DND-41 (cell line): ENCODE data around the gene SHQ1.
"Not testable (repeated sequence)": the region's sequence is repeated elsewhere in the genome, so short reads cannot be mapped to it uniquely, and the experiment has no call there.

Source experiments
- ATAC-seq: fragments of 200-7000 bp; cut with Tn5 transposase; 3 replicates; pipeline ENCODE4 v1.9.1; 2021; ENCODE audit warnings: low read depth; ENCODE audit not compliant: insufficient read depth
- DNase-seq: peaks from one replicate; pipeline ENCODE4 v3.0.0-alpha.2; 2020
- H2AFZ ChIP-seq: 2 replicates; pipeline ENCODE4 v1.6.0; 2012; ENCODE audit warnings: low read depth, low read length
- H3K27ac ChIP-seq: 2 replicates; pipeline ENCODE4 v1.5.1; 2012; ENCODE audit warnings: low read length, inconsistent platforms
- H3K27me3 ChIP-seq: fragments of 200-600 bp; sonication (generic); 2 replicates; pipeline ENCODE4 v1.6.0; 2012; ENCODE audit warnings: low read length, mild to moderate bottlenecking, inconsistent platforms; ENCODE audit not compliant: insufficient read depth, poor library complexity
- H3K36me3 ChIP-seq: 2 replicates; pipeline ENCODE4 v1.5.1; 2012; ENCODE audit warnings: low read length, inconsistent platforms; ENCODE audit not compliant: insufficient read depth
- H3K4me1 ChIP-seq: 2 replicates; pipeline ENCODE4 v1.5.1; 2012; ENCODE audit warnings: mild to moderate bottlenecking, low read length; ENCODE audit not compliant: insufficient read depth
- H3K4me2 ChIP-seq: 2 replicates; pipeline ENCODE4 v1.6.0; 2012; ENCODE audit warnings: mild to moderate bottlenecking, moderate library complexity, low read length, inconsistent platforms; ENCODE audit not compliant: insufficient read depth
- H3K4me3 ChIP-seq, 2 experiments: fragments of 200-600 bp in 1 of 2; shearing (Covaris generic) in 1 of 2; 2 replicates each; pipeline ENCODE4 v1.5.1; 2012 to 2016; ENCODE audit warnings: inconsistent platforms in 2 of 2, low read length in 2 of 2, mild to moderate bottlenecking in 2 of 2, low read depth in 1 of 2, moderate library complexity in 1 of 2
- H3K79me2 ChIP-seq: 2 replicates; pipeline ENCODE4 v1.6.0; 2012; ENCODE audit warnings: low read length, inconsistent platforms; ENCODE audit not compliant: insufficient read depth
- H3K9ac ChIP-seq: 2 replicates; pipeline ENCODE4 v1.6.0; 2012; ENCODE audit warnings: low read depth, mild to moderate bottlenecking, inconsistent platforms, low read length, moderate library complexity
- H3K9me3 ChIP-seq: 2 replicates; pipeline ENCODE4 v1.5.1; 2012; ENCODE audit warnings: low read length, moderate library complexity, mild to moderate bottlenecking, inconsistent platforms; ENCODE audit not compliant: insufficient read depth, severe bottlenecking
- H4K20me1 ChIP-seq: 2 replicates; pipeline ENCODE4 v1.6.0; 2012; ENCODE audit warnings: low read length; ENCODE audit not compliant: insufficient read depth
- EZH2 ChIP-seq: IDR thresholded peaks from 3 replicates; pipeline ENCODE4 v1.6.1; 2012; ENCODE audit warnings: borderline replicate concordance, low read depth, mild to moderate bottlenecking, moderate library complexity, low read length, inconsistent platforms; ENCODE audit not compliant: severe bottlenecking
- TF ChIP-seq, protein P1 (sequence below): IDR thresholded peaks from 2 replicates; pipeline ENCODE4 v1.5.1; 2012; ENCODE audit warnings: borderline replicate concordance, low read length, moderate library complexity, mild to moderate bottlenecking; ENCODE audit not compliant: poor library complexity, severe bottlenecking; ENCODE audit errors: extremely low read depth

SHQ1 gene

DNA sequence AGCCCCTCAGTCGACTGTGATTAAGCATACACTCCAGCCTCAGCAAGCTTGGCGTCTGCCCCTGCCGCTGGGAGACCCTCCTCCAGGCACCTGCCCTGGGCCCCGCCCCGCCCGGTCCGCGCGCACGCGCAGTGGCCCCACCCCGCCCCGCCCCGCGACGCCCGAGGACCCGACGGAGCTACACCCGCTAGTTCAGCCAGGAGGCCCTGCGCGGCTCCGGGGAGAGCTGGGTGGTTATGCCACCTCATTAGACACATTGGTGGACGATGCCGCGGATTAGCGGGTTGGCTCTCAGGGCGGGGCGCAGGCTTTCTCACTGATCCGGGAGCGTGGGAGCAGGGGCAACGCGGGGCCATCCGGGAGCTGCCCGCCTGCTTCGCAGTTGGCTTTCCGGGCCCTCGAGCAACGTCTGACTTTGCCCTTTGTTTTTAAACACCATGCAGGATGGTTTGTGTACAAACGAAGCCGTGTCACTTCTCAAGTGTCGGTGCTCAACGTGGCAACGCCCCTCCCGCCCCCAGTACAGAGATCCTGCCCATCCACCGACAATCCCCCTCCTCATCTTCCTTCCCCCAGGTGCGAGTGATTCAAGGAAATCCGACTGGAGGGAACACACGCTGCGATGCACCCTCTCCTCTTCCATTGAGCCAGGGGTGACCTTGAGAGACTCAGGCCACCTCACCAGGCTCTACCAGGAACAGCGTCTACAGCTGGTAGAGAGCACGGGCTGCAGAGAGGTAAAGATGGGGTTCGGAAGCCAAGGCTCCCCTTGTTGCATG, 109.3 kb downstream of the SHQ1 start:
- no peaks in the 10 kb centered on the region for H3K27me3 ChIP-seq
- no peak overlapping the region for H3K4me2 ChIP-seq
- TF ChIP-seq EZH2 = no peak
- TF ChIP-seq, protein P1, sequence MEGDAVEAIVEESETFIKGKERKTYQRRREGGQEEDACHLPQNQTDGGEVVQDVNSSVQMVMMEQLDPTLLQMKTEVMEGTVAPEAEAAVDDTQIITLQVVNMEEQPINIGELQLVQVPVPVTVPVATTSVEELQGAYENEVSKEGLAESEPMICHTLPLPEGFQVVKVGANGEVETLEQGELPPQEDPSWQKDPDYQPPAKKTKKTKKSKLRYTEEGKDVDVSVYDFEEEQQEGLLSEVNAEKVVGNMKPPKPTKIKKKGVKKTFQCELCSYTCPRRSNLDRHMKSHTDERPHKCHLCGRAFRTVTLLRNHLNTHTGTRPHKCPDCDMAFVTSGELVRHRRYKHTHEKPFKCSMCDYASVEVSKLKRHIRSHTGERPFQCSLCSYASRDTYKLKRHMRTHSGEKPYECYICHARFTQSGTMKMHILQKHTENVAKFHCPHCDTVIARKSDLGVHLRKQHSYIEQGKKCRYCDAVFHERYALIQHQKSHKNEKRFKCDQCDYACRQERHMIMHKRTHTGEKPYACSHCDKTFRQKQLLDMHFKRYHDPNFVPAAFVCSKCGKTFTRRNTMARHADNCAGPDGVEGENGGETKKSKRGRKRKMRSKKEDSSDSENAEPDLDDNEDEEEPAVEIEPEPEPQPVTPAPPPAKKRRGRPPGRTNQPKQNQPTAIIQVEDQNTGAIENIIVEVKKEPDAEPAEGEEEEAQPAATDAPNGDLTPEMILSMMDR = no peak
- no peak overlapping the region for H2AFZ ChIP-seq
- no peaks in the 10 kb centered on the region for H3K36me3 ChIP-seq
- H3K27ac ChIP-seq = no peak overlapping the region
- H3K4me3 ChIP-seq = no peak overlapping the region
- peaks cover 2% of the 10 kb centered on the region for H3K9me3 ChIP-seq
- no peak for DNase-seq
- H3K79me2 ChIP-seq = no peaks in the 10 kb centered on the region
- ATAC-seq = no peak
- H4K20me1 ChIP-seq = no peaks in the 10 kb centered on the region
- H3K4me1 ChIP-seq = no peaks in the 10 kb centered on the region
- H3K9ac ChIP-seq = no peak overlapping the region

DNA sequence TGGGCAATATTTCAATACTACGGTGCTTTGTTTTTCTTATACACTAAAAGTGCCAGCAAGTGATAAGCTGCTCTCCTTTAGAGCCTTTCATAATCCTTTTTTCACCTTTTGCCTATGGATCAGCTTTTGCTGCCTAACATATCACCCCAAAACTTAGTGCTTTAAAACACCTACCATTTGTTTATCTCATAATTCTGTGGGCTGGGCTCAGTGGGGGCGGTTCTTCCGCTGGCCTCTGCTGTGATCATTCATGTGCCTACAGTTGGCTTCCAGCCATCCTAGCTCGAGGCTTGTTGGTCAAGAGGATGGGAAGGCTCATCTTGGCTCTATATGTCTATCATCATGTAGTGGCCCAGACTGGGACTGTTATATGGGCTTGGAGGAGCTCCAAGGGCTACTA, 113.2 kb downstream of the SHQ1 start:
- H3K4me2 ChIP-seq, H3K4me1 ChIP-seq, ATAC-seq, H3K9ac ChIP-seq, H3K27ac ChIP-seq, H2AFZ ChIP-seq, H3K36me3 ChIP-seq, H3K4me3 ChIP-seq, H3K9me3 ChIP-seq, H3K27me3 ChIP-seq, DNase-seq, H4K20me1 ChIP-seq, H3K79me2 ChIP-seq: not testable (repeated sequence)

DNA sequence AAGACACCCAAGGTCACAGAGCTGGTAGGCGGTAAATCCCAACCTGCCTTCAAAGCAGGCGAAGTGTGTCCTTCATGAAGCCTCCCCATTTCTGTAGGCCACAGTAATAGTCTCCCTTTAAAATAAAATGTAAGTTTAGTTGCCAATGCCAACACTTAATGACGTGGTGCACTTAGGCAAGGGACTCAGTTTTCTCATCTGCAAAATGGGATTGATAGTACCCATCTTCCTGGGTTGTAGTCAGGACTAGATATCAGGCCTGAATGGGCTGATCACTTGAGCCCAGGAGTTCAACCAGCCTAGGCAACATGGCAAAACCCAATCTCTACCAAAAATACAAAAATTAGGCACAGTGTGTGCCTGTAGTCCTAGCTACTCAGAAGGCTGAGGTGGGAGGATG, 114.6 kb downstream of the SHQ1 start:
- TF ChIP-seq EZH2 = no peak
- TF ChIP-seq, protein P1 = no peak
- Histone ChIP-seq H3K9me3 (peaks cover 6% of the 10 kb centered on the region), H3K27me3 (no peaks in the 10 kb centered on the region), H2AFZ (no peak overlapping the region), H3K36me3 (no peaks in the 10 kb centered on the region), H3K4me1 (no peaks in the 10 kb centered on the region), H3K4me2 (no peak overlapping the region), H3K27ac (no peak overlapping the region), H4K20me1 (no peaks in the 10 kb centered on the region), H3K9ac (no peak overlapping the region), H3K4me3 (no peak overlapping the region), H3K79me2 (no peaks in the 10 kb centered on the region)
- no peak for DNase-seq
- ATAC-seq = no peak

DNA sequence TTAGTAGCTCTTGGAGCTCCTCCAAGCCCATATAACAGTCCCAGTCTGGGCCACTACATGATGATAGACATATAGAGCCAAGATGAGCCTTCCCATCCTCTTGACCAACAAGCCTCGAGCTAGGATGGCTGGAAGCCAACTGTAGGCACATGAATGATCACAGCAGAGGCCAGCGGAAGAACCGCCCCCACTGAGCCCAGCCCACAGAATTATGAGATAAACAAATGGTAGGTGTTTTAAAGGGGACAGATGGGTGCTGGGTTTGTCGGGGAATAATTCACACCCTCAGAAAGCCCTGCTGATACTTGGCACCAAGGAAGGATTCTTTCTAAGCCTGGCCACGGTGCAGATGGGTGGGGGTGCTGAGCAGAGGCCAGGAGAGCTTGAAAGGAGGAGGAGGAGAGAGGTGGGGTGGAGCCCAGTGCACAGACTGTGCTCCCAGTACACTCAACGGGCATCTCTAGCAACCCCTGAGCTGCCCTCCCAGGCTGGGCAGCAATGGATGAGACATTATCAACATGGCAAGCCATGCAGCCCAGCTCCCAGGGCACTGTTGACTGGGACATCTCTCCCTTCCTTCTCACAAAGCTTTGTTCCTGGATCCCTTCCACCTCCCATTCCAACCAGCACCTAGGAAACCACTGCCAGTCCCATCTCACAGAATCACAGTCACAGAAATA, 115.4 kb downstream of the SHQ1 start:
- H3K79me2 ChIP-seq, H3K27ac ChIP-seq, H2AFZ ChIP-seq, H4K20me1 ChIP-seq, H3K9ac ChIP-seq, H3K4me2 ChIP-seq, H3K4me3 ChIP-seq, H3K27me3 ChIP-seq, H3K4me1 ChIP-seq, DNase-seq, H3K36me3 ChIP-seq, ATAC-seq, H3K9me3 ChIP-seq: not testable (repeated sequence)
